IMR-90 (cell line): ENCODE measurements around the gene LCNL1. TPM values are rescaled to one million over a fixed set of nuclear protein-coding genes. Genes with fewer than 3 reads are reported as not detected.
A peak's percentile ranks its signal among the peaks of the same experiment; 100 is the strongest.

Experiments
- ATAC-seq: fragments of 200-7000 bp; cut with Tn5 transposase; 2 replicates; pipeline ENCODE4 v1.9.1; 2020; ENCODE audit warnings: low read depth, mild to moderate bottlenecking, moderate library complexity
- BruUV-seq: library from RNA; stranded (reverse); fragments of 400-500 nt; replicated peaks from 2 replicates; lab custom pipeline; 2021; lab: Mats Ljungman, UMichigan
- CTCF ChIA-PET: fragments of 300-600 bp; formaldehyde crosslinking; extraction: SDS; loops from one replicate; lab custom pipeline; 2021; ENCODE audit warnings: antibody characterized with exemption; lab: Yijun Ruan, JAX
- POLR2A ChIA-PET: fragments of 300-600 bp; sonication (Branson Sonifier 250); formaldehyde crosslinking; loops from one replicate; lab custom pipeline; 2022; ENCODE audit warnings: antibody characterized with exemption; ENCODE audit not compliant: unreplicated experiment; lab: Charles Lee
- DNase-seq: peaks from one replicate; pipeline ENCODE4 v3.0.0; 2013
- H2AFZ ChIP-seq: replicated peaks from 2 replicates; pipeline ENCODE3; 2013; ENCODE audit warnings: low read length, mild to moderate bottlenecking; ENCODE audit not compliant: poor library complexity
- H2AK5ac ChIP-seq: 2 replicates; pipeline ENCODE4 v1.6.1; 2013; ENCODE audit warnings: low read depth, low read length, inconsistent platforms
- H2AK9ac ChIP-seq: replicated peaks from 2 replicates; pipeline ENCODE3; 2013; ENCODE audit warnings: mild to moderate bottlenecking, low read depth, low read length, moderate library complexity; ENCODE audit not compliant: poor library complexity
- H2BK120ac ChIP-seq: 2 replicates; pipeline ENCODE4 v1.6.1; 2013; ENCODE audit warnings: low read depth, low read length, inconsistent platforms
- H2BK15ac ChIP-seq: 3 replicates; pipeline ENCODE4 v1.6.1; 2013; ENCODE audit warnings: low read depth, low read length, inconsistent platforms
- H2BK20ac ChIP-seq: 2 replicates; pipeline ENCODE4 v1.6.1; 2013; ENCODE audit warnings: low read depth, mild to moderate bottlenecking, inconsistent platforms, low read length, moderate library complexity
- H2BK5ac ChIP-seq: 2 replicates; pipeline ENCODE4 v1.6.1; 2013; ENCODE audit warnings: mild to moderate bottlenecking, low read depth, low read length, inconsistent platforms; ENCODE audit not compliant: poor library complexity, severe bottlenecking
- H3K14ac ChIP-seq: replicated peaks from 2 replicates; pipeline ENCODE4 v1.6.1; 2013; ENCODE audit warnings: low read depth, low read length, inconsistent platforms
- H3K18ac ChIP-seq: 2 replicates; pipeline ENCODE4 v1.6.1; 2013; ENCODE audit warnings: low read depth, low read length, control low read depth
- H3K23ac ChIP-seq: 2 replicates; pipeline ENCODE4 v1.6.1; 2013; ENCODE audit warnings: low read depth, low read length, inconsistent platforms
- H3K27ac ChIP-seq: 2 replicates; pipeline ENCODE4 v1.5.1; 2013; ENCODE audit warnings: mild to moderate bottlenecking, control low read depth, low read length; ENCODE audit not compliant: insufficient read depth
- H3K27me3 ChIP-seq: 2 replicates; pipeline ENCODE4 v1.6.1; 2013; ENCODE audit warnings: low read length; ENCODE audit not compliant: control insufficient read depth, insufficient read depth
- H3K36me3 ChIP-seq: 2 replicates; pipeline ENCODE4 v1.6.1; 2013; ENCODE audit warnings: low read length, mixed read lengths; ENCODE audit not compliant: control insufficient read depth, insufficient read depth
- H3K4ac ChIP-seq: 2 replicates; pipeline ENCODE4 v1.6.1; 2013; ENCODE audit warnings: low read depth, low read length, inconsistent platforms
- H3K4me1 ChIP-seq: 2 replicates; pipeline ENCODE4 v1.6.1; 2013; ENCODE audit warnings: low read length, mixed read lengths; ENCODE audit not compliant: control insufficient read depth, insufficient read depth
- H3K4me2 ChIP-seq: 2 replicates; pipeline ENCODE4 v1.6.1; 2013; ENCODE audit warnings: low read depth, mild to moderate bottlenecking, control low read depth, low read length, moderate library complexity
- H3K4me3 ChIP-seq: 2 replicates; pipeline ENCODE4 v1.5.1; 2013; ENCODE audit warnings: low read depth, mild to moderate bottlenecking, control low read depth, low read length, moderate library complexity; ENCODE audit not compliant: insufficient read depth
- H3K56ac ChIP-seq: 2 replicates; pipeline ENCODE4 v1.6.1; 2013; ENCODE audit warnings: low read length, inconsistent platforms; ENCODE audit not compliant: insufficient read depth; ENCODE audit errors: extremely low read depth
- H3K79me1 ChIP-seq, 2 experiments: 2 replicates each; pipeline ENCODE4 v1.6.1; 2013; ENCODE audit warnings: low read length in 2 of 2, inconsistent platforms in 1 of 2, low read depth in 1 of 2
- H3K9ac ChIP-seq: 2 replicates; pipeline ENCODE4 v1.6.1; 2013; ENCODE audit warnings: low read depth, low read length, control low read depth
- H3K9me1 ChIP-seq: 2 replicates; pipeline ENCODE4 v1.6.1; 2013; ENCODE audit warnings: low read length, inconsistent platforms; ENCODE audit not compliant: insufficient read depth
- H3K9me3 ChIP-seq: 2 replicates; pipeline ENCODE4 v1.6.1; 2013; ENCODE audit warnings: low read length; ENCODE audit not compliant: control insufficient read depth, insufficient read depth
- H4K20me1 ChIP-seq: 2 replicates; pipeline ENCODE4 v1.6.1; 2013; ENCODE audit warnings: low read length, inconsistent platforms; ENCODE audit not compliant: insufficient read depth
- H4K5ac ChIP-seq: 2 replicates; pipeline ENCODE4 v1.6.1; 2013; ENCODE audit warnings: mild to moderate bottlenecking, low read depth, low read length, control low read depth
- H4K8ac ChIP-seq, 2 experiments: 2 replicates each; pipeline ENCODE4 v1.6.1; 2013; ENCODE audit warnings: low read depth in 2 of 2, low read length in 2 of 2, control low read depth in 1 of 2, inconsistent platforms in 1 of 2
- H4K91ac ChIP-seq: 2 replicates; pipeline ENCODE4 v1.6.1; 2013; ENCODE audit warnings: low read depth, low read length, inconsistent platforms; ENCODE audit not compliant: insufficient read depth
- BHLHE40 ChIP-seq: fragments of 150-350 bp; IDR thresholded peaks from 2 replicates; pipeline ENCODE4 v1.6.1; 2016; ENCODE audit warnings: mild to moderate bottlenecking, low read depth, low read length
- CHD1 ChIP-seq: IDR thresholded peaks from 2 replicates; pipeline ENCODE4 v1.6.1; 2012; ENCODE audit warnings: low read depth, low read length, improper control_type of control experiment
- POLR2A ChIP-seq: IDR thresholded peaks from 2 replicates; pipeline ENCODE4 v1.6.1; 2012; ENCODE audit warnings: mild to moderate bottlenecking, low read depth, low read length
- RCOR1 ChIP-seq: IDR thresholded peaks from 2 replicates; pipeline ENCODE4 v1.6.1; 2012; ENCODE audit warnings: mild to moderate bottlenecking, low read length, improper control_type of control experiment; ENCODE audit not compliant: insufficient replicate concordance
- RFX5 ChIP-seq: IDR thresholded peaks from 2 replicates; pipeline ENCODE4 v1.8.0; 2012; ENCODE audit warnings: low read depth, mild to moderate bottlenecking, low read length, moderate library complexity
- SMC3 ChIP-seq: fragments of 150-350 bp; IDR thresholded peaks from 2 replicates; pipeline ENCODE4 v1.6.1; 2016; ENCODE audit warnings: low read depth, mild to moderate bottlenecking, antibody characterized with exemption, low read length, moderate library complexity
- WGBS, 2 experiments: methylation state at CpG; one replicate each; pipeline versions ENCODE4 v1.1.5 to v1.1.7; 2013; ENCODE audit warnings: missing lambda C conversion rate in 2 of 2; ENCODE audit not compliant: insufficient read length in 1 of 2; ENCODE audit errors: extremely low coverage in 2 of 2; 5-methylcytosine and 5-hydroxymethylcytosine counted together
- dilution Hi-C: fragments of 300-500 bp; cut with HindIII; formaldehyde crosslinking; loops from one replicate; pipeline ENCODE4 v1.14.3; 2018; ENCODE audit warnings: low sequenced_read_pairs; ENCODE audit not compliant: unreplicated experiment
- in situ Hi-C: fragments of 300-500 bp; cut with MboI; formaldehyde crosslinking; loops from 3 replicates; pipeline ENCODE4 v1.14.3; 2019; ENCODE audit warnings: low sequenced_read_pairs, inconsistent platforms, mixed read lengths
- intact Hi-C: fragments of 100-400 bp; cut with micrococcal nuclease; formaldehyde crosslinking; loops from 2 replicates; pipeline ENCODE4 v1.10.0; 2022
- polyA plus RNA-seq, 3 experiments: library from polyadenylated mRNA; depleted of rRNA; stranded (reverse); fragments of >200 nt; gene quantifications; 2 replicates each; pipeline ENCODE4 v1.2.3, GENCODE V29; 2012; ENCODE audit warnings: low replicate concordance in 1 of 3
- total RNA-seq: library from RNA; depleted of rRNA; stranded (reverse); fragments of >200 nt; gene quantifications from 2 replicates; pipeline ENCODE4 v1.2.3, GENCODE V29; 2012
- TF ChIP-seq, protein P1 (sequence below): fragments of 150-350 bp; IDR thresholded peaks from 2 replicates; pipeline ENCODE4 v1.6.1; 2016; ENCODE audit warnings: low read depth, mild to moderate bottlenecking, low read length, moderate library complexity, borderline replicate concordance
- TF ChIP-seq, protein P2 (sequence below): fragments of 150-350 bp; IDR thresholded peaks from 2 replicates; pipeline ENCODE4 v1.6.1; 2017; ENCODE audit warnings: mild to moderate bottlenecking, antibody characterized with exemption, low read length, low read depth

LCNL1 gene
- total and polyA plus RNA-seq, 2 of the 4 experiments (the other 2 are of a cell fraction): 0.15 TPM; not detected in 1

DNA sequence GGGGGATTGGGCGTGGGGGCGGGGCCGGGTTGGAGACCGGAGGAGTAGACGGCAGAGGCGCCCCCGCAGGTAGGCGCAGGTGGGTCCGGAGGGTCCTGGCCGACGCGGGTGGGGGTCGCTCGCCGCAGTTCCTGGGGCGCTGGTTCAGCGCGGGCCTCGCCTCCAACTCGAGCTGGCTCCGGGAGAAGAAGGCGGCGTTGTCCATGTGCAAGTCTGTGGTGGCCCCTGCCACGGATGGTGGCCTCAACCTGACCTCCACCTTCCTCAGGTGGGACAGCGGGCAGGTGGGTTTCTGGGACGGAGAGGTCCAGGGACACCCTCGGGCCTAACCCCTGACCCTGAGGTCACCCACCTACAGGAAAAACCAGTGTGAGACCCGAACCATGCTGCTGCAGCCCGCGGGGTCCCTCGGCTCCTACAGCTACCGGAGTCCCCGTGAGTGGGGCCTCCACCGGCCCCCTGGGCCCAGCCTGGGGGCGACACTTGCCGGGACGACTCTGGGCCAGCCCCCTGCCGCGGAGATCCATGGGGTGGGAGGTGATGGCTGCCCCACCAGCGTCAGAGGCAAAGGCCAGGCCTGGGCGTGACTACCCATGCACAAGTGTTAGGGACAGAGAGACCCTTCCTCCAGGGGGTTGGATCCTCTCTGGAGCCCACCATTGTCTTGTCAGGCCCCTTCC is 3.8 kb upstream of the LCNL1 start:
- Histone ChIP-seq H3K4me1 (peaks cover 7% of the 10 kb centered on the region; the same call in 1 of the 2 replicates), H2BK15ac (no peak overlapping the region), H3K23ac (no peak overlapping the region), H4K91ac (no peak overlapping the region), H3K4me2 (no peak overlapping the region), H4K5ac (no peak overlapping the region), H4K8ac (no peak overlapping the region), H3K27ac (no peak overlapping the region), H3K9me1 (no peaks in the 10 kb centered on the region), H2BK5ac (no peak overlapping the region), H2BK120ac (no peak overlapping the region), H3K14ac (no peak overlapping the region), H3K56ac (no peak overlapping the region), H3K9ac (no peak overlapping the region), H4K20me1 (no peaks in the 10 kb centered on the region), H3K79me1 (no peaks in the 10 kb centered on the region), H2AK9ac (no peak overlapping the region), H3K4me3 (no peak overlapping the region), H3K4ac (no peak overlapping the region), H2AFZ (no peak overlapping the region), H3K27me3 (peaks cover 16% of the 10 kb centered on the region), H3K18ac (no peak overlapping the region), H2AK5ac (peak overlapping the region; percentile 16; the same call in 1 of the 2 replicates), H3K36me3 (no peaks in the 10 kb centered on the region), H3K9me3 (no peaks in the 10 kb centered on the region), H2BK20ac (no peak overlapping the region)
- TF ChIP-seq BHLHE40: no peak
- TF ChIP-seq, protein P1, sequence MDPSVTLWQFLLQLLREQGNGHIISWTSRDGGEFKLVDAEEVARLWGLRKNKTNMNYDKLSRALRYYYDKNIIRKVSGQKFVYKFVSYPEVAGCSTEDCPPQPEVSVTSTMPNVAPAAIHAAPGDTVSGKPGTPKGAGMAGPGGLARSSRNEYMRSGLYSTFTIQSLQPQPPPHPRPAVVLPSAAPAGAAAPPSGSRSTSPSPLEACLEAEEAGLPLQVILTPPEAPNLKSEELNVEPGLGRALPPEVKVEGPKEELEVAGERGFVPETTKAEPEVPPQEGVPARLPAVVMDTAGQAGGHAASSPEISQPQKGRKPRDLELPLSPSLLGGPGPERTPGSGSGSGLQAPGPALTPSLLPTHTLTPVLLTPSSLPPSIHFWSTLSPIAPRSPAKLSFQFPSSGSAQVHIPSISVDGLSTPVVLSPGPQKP: no peak
- no peak for TF ChIP-seq SMC3
- TF ChIP-seq POLR2A: no peak
- TF ChIP-seq RCOR1: no peak
- no peak for TF ChIP-seq CHD1
- TF ChIP-seq, protein P2, sequence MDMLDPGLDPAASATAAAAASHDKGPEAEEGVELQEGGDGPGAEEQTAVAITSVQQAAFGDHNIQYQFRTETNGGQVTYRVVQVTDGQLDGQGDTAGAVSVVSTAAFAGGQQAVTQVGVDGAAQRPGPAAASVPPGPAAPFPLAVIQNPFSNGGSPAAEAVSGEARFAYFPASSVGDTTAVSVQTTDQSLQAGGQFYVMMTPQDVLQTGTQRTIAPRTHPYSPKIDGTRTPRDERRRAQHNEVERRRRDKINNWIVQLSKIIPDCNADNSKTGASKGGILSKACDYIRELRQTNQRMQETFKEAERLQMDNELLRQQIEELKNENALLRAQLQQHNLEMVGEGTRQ: no peak
- TF ChIP-seq RFX5: no peak
- BruUV-seq: no TSS peak
- intact Hi-C loops (no loop called here), in situ Hi-C loops (no loop called here), dilution Hi-C loops (no loop called here)
- ATAC-seq: no peak
- CTCF ChIA-PET: interaction anchor here (0.9 kb wide), 1 partner anchor 56 kb away, joined by 3 read pairs; no protein-coding TSS in a partner anchor
- DNase-seq: no peak
- WGBS, 2 experiments: 36% methylated on average over 22 of the region's 41 CpGs; no CpG with 5 or more reads in 1 of the 2 experiments
- POLR2A ChIA-PET: interaction anchor here (0.6 kb wide), 1 partner anchor 55 kb away, joined by 4 read pairs; no protein-coding TSS in a partner anchor
